Suprapubic skin (tissue), 4 donors: ENCODE results near the gene TNS3. TPM values are rescaled to one million over a fixed set of nuclear protein-coding genes. Genes with fewer than 3 reads are reported as not detected.

Experiments used
- DNase-seq, 2 donors: peaks; one replicate each; pipeline ENCODE4 v3.0.0-alpha.2; 2019; ENCODE audit warnings: low spot score in 2 of 2
- H3K27ac ChIP-seq: fragments of 200-600 bp; sonication (generic); one replicate; pipeline ENCODE4 v1.5.1; 2019
- H3K27me3 ChIP-seq: fragments of 200-600 bp; sonication (generic); one replicate; pipeline ENCODE4 v1.5.1; 2019
- H3K36me3 ChIP-seq: fragments of 200-600 bp; sonication (generic); one replicate; pipeline ENCODE4 v1.5.1; 2019
- H3K4me1 ChIP-seq: fragments of 200-600 bp; sonication (generic); one replicate; pipeline ENCODE4 v1.5.1; 2019
- H3K4me3 ChIP-seq: fragments of 200-600 bp; sonication (generic); one replicate; pipeline ENCODE4 v1.5.1; 2019; ENCODE audit warnings: mild to moderate bottlenecking
- H3K9me3 ChIP-seq: fragments of 200-600 bp; sonication (generic); one replicate; pipeline ENCODE4 v1.5.1; 2019
- CTCF ChIP-seq, 2 donors: fragments of 200-600 bp in 1 of 2; fragments of 450-650 bp in 1 of 2; sonication (generic) in 1 of 2; IDR thresholded peaks; one replicate each; pipeline ENCODE4 v1.5.1; 2016 to 2019; ENCODE audit warnings: antibody characterized with exemption in 2 of 2, mild to moderate bottlenecking in 1 of 2, moderate library complexity in 1 of 2
- EP300 ChIP-seq: sonication (generic); formaldehyde crosslinking; IDR thresholded peaks from one replicate; pipeline ENCODE4 v1.6.1; 2017; ENCODE audit warnings: antibody characterized with exemption
- POLR2A ChIP-seq, 2 donors: fragments of 450-650 bp; IDR thresholded peaks; one replicate each; pipeline ENCODE4 v1.6.1; 2017; ENCODE audit warnings: antibody characterized with exemption in 2 of 2, mild to moderate bottlenecking in 2 of 2, moderate library complexity in 2 of 2
- POLR2AphosphoS5 ChIP-seq, 3 donors: sonication (generic); formaldehyde crosslinking; IDR thresholded peaks; one replicate each; pipeline ENCODE4 v1.6.1; 2017; ENCODE audit warnings: antibody characterized with exemption in 3 of 3
- WGBS: methylation state at CpG from one replicate; pipeline ENCODE4 v1.1.5; 2018; 5-methylcytosine and 5-hydroxymethylcytosine counted together
- total RNA-seq, 4 donors: library from RNA; depleted of rRNA; stranded (reverse); fragments of >200 nt; gene quantifications; one replicate each; pipeline ENCODE4 v1.1.0, GENCODE V29; 2016

Gene TNS3
- total RNA-seq, 4 donors from 2014 or later, result 14.3 to 53.0 (median 31.9) TPM

DNA sequence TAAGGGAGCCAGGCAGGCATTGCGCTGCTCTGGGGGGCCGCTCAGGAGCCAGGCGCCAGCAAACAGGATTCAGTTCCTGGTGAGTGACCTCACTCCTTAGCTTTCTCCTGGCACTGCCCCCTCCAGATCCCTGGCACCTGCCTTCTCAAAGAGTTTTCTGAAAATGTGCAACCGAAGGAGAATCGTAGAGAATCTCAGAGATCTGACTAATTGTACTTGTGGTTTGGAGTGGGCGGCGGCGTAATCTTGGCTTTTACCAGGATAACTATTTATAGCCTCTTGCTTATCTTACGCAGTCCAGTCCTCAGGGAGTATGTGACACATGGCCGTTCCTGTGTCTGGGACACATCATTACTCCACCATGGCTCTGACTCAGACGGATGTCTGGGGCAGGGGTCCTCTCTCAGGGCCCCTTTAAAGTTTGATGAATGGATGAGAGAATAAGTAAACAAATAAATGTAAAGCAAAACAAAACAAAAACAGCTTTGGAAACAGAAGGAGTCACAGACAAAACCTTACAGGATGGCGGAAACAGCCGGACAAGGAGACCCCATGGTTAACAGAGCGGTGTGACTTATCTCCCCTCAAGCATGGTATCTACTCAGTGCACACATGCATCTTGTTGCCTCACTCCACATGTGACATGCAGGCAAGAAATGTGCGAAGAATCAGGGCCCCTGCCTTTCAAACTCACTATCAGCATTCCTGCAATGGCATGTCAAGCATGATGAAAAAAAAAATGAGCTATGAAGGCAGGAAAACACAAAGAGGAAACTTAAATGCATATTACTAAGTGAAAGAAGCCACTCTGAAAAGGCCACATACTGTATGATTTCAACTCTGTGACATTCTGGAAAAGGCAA, 99.7 kb downstream of the TNS3 start:
- Histone ChIP-seq H3K4me1 (peaks cover 41% of the 10 kb centered on the region), H3K36me3 (no peaks in the 10 kb centered on the region), H3K4me3 (no peak overlapping the region), H3K9me3 (no peaks in the 10 kb centered on the region), H3K27me3 (no peaks in the 10 kb centered on the region), H3K27ac (no peak overlapping the region)
- TF ChIP-seq POLR2AphosphoS5 (IDR thresholded peaks at IDR 0.05) (no peak), EP300 (no peak), CTCF (IDR thresholded peaks at IDR 0.05) (no peak), POLR2A (IDR thresholded peaks at IDR 0.05) (no peak)
- DNase-seq, result no peak
- 48% methylated on average over 15 of the region's 15 CpGs for WGBS

- Histone ChIP-seq H3K27ac (no peak overlapping the region), H3K9me3 (no peaks in the 10 kb centered on the region)
Measured at GRCh38 chr7:47481541-47482012, 100.3 kb downstream of the TNS3 start.

DNA sequence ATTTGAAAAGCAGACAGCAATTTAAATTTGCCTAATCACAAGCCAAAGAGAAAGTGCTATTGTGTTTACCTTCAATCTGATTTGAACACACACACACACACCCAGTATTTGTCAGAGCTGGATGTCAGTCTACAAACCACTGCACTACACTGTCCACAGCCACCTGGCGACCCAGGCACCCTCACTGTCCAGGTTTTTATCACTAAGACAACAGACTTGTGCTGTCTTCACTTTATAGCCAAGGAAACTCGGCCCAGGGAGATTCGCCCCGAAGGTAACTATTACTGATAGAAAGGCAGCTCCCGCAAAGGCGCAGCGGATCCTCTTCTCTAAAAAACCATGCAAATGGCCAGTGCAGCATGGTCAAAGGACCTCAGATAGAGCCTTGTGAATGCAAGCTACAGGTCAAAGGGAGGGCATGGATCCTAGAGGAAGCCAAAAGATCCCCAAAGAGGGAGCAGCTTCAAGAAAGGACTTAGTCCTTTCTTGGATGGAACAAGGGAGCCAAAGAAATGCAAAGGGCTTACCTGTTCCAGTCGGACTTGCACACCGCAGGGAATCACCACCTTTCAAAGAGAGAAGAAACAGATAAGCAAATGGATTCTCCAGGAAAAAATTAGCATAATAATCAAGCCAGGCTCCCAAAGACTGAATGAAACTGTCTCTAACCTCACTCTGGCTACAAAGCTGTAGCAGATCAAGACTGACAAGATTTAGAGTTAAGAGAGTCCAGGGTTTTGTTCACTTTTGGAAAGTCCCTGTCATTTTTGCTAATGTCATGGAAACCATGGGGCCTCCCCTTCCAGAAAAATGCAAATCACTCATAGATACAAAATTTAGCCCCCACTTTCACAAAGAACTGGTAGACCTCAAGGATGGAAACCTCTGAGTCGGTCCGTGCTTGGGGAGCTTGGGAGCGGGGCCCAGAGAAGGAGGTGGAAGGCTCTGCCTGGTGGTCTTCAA, 101.1 kb downstream of the TNS3 start:
- no peak overlapping the region for H3K4me3 ChIP-seq
- no peaks in the 10 kb centered on the region for H3K9me3 ChIP-seq
- no peak for DNase-seq
- H3K4me1 ChIP-seq, result peaks cover 44% of the 10 kb centered on the region
- H3K36me3 ChIP-seq, result no peaks in the 10 kb centered on the region
- no peaks in the 10 kb centered on the region for H3K27me3 ChIP-seq
- H3K27ac ChIP-seq, result no peak overlapping the region
- TF ChIP-seq EP300, result no peak
- TF ChIP-seq POLR2AphosphoS5 (IDR thresholded peaks at IDR 0.05), result no peak
- no peak for TF ChIP-seq CTCF (IDR thresholded peaks at IDR 0.05)
- TF ChIP-seq POLR2A (IDR thresholded peaks at IDR 0.05), result no peak
- 87% methylated on average over 12 of the region's 12 CpGs for WGBS

More at GRCh38 chr7:47481541-47482012, 100.3 kb downstream of the TNS3 start:
- DNase-seq, result no peak
- 95% methylated on average over 7 of the region's 7 CpGs for WGBS
- Histone ChIP-seq H3K27me3 (no peaks in the 10 kb centered on the region), H3K4me3 (no peak overlapping the region), H3K36me3 (no peaks in the 10 kb centered on the region), H3K4me1 (peaks cover 44% of the 10 kb centered on the region)
- TF ChIP-seq POLR2AphosphoS5 (IDR thresholded peaks at IDR 0.05), result no peak
- no peak for TF ChIP-seq CTCF (IDR thresholded peaks at IDR 0.05)
- TF ChIP-seq EP300, result no peak
- TF ChIP-seq POLR2A (IDR thresholded peaks at IDR 0.05), result no peak

DNA sequence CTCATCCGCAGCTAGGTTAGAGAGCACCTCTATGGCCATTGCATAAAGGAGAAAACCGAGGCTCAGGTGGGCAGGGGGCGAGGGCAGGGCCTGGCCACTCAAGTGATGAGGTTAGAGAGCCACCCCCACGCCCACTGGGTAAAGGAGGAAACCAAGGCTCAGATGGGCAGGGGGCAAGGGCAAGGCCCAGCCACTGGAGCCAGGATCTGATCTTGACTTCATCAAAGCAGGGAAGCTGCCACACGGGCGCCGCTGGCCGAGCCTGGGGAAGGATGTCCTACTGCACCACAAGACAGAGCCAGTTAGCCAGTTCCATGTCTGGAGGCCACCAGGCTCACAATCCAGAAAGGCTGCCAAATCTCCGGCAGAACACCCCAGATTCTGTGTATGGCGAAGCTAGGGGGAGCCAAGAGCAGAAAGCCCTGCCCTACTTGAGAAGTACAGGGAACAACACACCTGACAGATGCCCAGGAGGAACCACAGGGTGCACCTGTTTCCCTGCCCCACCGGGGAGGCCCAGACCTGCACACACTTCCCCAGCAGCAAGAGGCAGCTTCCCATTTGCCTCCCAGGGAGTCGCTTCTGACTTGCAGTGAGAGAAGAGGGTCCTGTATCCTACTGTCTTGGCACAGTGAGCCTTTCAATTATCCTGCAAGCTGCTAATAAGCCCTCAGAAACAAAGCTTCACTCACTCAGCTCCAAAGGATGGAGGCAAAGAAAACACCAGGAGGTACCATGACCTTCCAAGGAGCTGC, 101.9 kb downstream of the TNS3 start:
- H3K36me3 ChIP-seq, result no peaks in the 10 kb centered on the region
- TF ChIP-seq CTCF (IDR thresholded peaks at IDR 0.05) (no peak), POLR2A (IDR thresholded peaks at IDR 0.05) (no peak), POLR2AphosphoS5 (IDR thresholded peaks at IDR 0.05) (no peak), EP300 (no peak)
- H3K9me3 ChIP-seq, result no peaks in the 10 kb centered on the region
- H3K4me3 ChIP-seq, result no peak overlapping the region
- WGBS, result 80% methylated on average over 11 of the region's 12 CpGs
- peaks cover 50% of the 10 kb centered on the region for H3K4me1 ChIP-seq
- no peaks in the 10 kb centered on the region for H3K27me3 ChIP-seq
- DNase-seq, result no peak
- H3K27ac ChIP-seq, result no peak overlapping the region
